Natural killer cell (primary cell): ENCODE data around the gene NCOA1. TPM values are rescaled to one million over a fixed set of nuclear protein-coding genes. Genes with fewer than 3 reads are reported as not detected.
A peak's percentile ranks its signal among the peaks of the same experiment; 100 is the strongest.

Experiments
- ATAC-seq, 3 donors: fragments of 150-1000 bp in 2 of 3; fragments of 200-7000 bp in 1 of 3; cut with Tn5 transposase; 1 replicate in 1 of 3; 2 replicates in 2 of 3; pipeline ENCODE4 v1.10.0; 2021; ENCODE audit warnings: mild to moderate bottlenecking in 2 of 3, moderate library complexity in 2 of 3
- DNase-seq, 2 donors: peaks; one replicate each; pipeline versions ENCODE4 v3.0.0 to v3.0.0-alpha.2; 2013 to 2021; ENCODE audit warnings: mixed read lengths in 1 of 2
- H3K27ac ChIP-seq: one replicate; pipeline ENCODE4 v1.5.1; 2013; ENCODE audit warnings: mild to moderate bottlenecking, low read length
- H3K27me3 ChIP-seq: one replicate; pipeline ENCODE4 v1.6.1; 2013; ENCODE audit warnings: low read length; ENCODE audit not compliant: control insufficient read depth, insufficient read depth
- H3K36me3 ChIP-seq: one replicate; pipeline ENCODE4 v1.6.1; 2013; ENCODE audit warnings: low read length; ENCODE audit not compliant: control insufficient read depth, insufficient read depth
- H3K4me1 ChIP-seq: one replicate; pipeline ENCODE4 v1.6.1; 2013; ENCODE audit warnings: low read length; ENCODE audit not compliant: control insufficient read depth, insufficient read depth
- H3K4me3 ChIP-seq: one replicate; pipeline ENCODE4 v1.5.1; 2013; ENCODE audit warnings: low read length
- H3K9me3 ChIP-seq: one replicate; pipeline ENCODE4 v1.6.1; 2013; ENCODE audit warnings: low read length; ENCODE audit not compliant: control insufficient read depth, insufficient read depth
- H3K27ac Mint-ChIP-seq, 2 donors: one replicate each; pipeline ENCODE4 v1.8.0; 2022; ENCODE audit warnings: mild to moderate bottlenecking in 2 of 2, mixed read lengths in 2 of 2, moderate library complexity in 1 of 2
- H3K27me3 Mint-ChIP-seq, 2 donors: one replicate each; pipeline ENCODE4 v1.8.0; 2022; ENCODE audit warnings: low read depth in 2 of 2, mixed read lengths in 2 of 2
- H3K36me3 Mint-ChIP-seq: one replicate; pipeline ENCODE4 v1.8.0; 2022; ENCODE audit warnings: mixed read lengths
- H3K4me1 Mint-ChIP-seq, 2 donors: one replicate each; pipeline ENCODE4 v1.8.0; 2022; ENCODE audit warnings: mixed read lengths in 2 of 2
- H3K4me3 Mint-ChIP-seq: one replicate; pipeline ENCODE4 v1.8.0; 2022; ENCODE audit warnings: mild to moderate bottlenecking, moderate library complexity, mixed read lengths
- H3K9me3 Mint-ChIP-seq, 2 donors: one replicate each; pipeline ENCODE4 v1.8.0; 2022; ENCODE audit warnings: mixed read lengths in 2 of 2
- WGBS: methylation state at CpG from one replicate; pipeline ENCODE4 v1.1.7; 2013; ENCODE audit warnings: missing lambda C conversion rate; ENCODE audit not compliant: insufficient coverage; 5-methylcytosine and 5-hydroxymethylcytosine counted together
- intact Hi-C: fragments of 100-400 bp; cut with micrococcal nuclease; formaldehyde crosslinking; loops from one replicate; pipeline ENCODE4 v1.14.2; 2022
- total RNA-seq, 4 donors: library from RNA; stranded (reverse); fragments of 120-200 nt in 1 of 4; gene quantifications; one replicate each; pipeline versions ENCODE4 v1.2.3 to v1.2.4, GENCODE V29; 2013 to 2022
- TF ChIP-seq, protein P1 (sequence below): fragments of 200-600 bp; IDR thresholded peaks from one replicate; pipeline ENCODE4 v1.8.0; 2022; ENCODE audit warnings: antibody characterized with exemption

The NCOA1 gene
- total RNA-seq, 3 donors from 2014 or later (not counting 1 experiment from before 2014, with no cell fraction given), result 122 to 149 (median 124) TPM

DNA sequence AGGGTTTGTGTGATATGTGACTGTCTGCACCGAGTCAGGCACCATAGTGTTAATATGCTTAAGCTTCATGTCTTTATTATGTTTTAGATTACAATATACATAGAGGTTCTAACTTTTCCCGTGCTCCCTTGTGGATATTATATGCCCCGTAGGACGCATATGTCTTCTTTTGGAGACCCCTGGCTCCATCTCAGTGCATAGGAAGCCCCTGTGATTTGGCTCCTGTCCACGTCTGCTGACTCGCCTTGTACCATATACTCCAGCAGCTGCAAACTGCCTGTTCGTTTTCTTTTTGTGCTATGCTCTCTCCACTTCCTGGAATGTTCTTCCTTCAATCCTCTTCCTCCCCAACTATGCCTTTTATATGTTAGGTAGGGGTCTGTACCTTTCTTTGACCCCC is 191.2 kb downstream of the NCOA1 start:
- ATAC-seq, result no peak
- Mint-ChIP-seq H3K27me3 (no peaks in the 10 kb centered on the region), H3K9me3 (no peaks in the 10 kb centered on the region), H3K36me3 (peaks cover 7% of the 10 kb centered on the region), H3K27ac (no peak overlapping the region), H3K4me3 (no peak overlapping the region), H3K4me1 (peaks cover 12 to 20% of the 10 kb centered on the region in 2 donors)
- Histone ChIP-seq H3K4me3 (no peak overlapping the region), H3K36me3 (peaks cover 19% of the 10 kb centered on the region), H3K27me3 (no peaks in the 10 kb centered on the region), H3K9me3 (no peaks in the 10 kb centered on the region), H3K27ac (no peak overlapping the region), H3K4me1 (no peaks in the 10 kb centered on the region)
- TF ChIP-seq, protein P1, sequence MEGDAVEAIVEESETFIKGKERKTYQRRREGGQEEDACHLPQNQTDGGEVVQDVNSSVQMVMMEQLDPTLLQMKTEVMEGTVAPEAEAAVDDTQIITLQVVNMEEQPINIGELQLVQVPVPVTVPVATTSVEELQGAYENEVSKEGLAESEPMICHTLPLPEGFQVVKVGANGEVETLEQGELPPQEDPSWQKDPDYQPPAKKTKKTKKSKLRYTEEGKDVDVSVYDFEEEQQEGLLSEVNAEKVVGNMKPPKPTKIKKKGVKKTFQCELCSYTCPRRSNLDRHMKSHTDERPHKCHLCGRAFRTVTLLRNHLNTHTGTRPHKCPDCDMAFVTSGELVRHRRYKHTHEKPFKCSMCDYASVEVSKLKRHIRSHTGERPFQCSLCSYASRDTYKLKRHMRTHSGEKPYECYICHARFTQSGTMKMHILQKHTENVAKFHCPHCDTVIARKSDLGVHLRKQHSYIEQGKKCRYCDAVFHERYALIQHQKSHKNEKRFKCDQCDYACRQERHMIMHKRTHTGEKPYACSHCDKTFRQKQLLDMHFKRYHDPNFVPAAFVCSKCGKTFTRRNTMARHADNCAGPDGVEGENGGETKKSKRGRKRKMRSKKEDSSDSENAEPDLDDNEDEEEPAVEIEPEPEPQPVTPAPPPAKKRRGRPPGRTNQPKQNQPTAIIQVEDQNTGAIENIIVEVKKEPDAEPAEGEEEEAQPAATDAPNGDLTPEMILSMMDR, result no peak
- 90% methylated on average over 6 of the region's 7 CpGs for WGBS
- no peak for DNase-seq
- intact Hi-C loops, result no loop called here

DNA sequence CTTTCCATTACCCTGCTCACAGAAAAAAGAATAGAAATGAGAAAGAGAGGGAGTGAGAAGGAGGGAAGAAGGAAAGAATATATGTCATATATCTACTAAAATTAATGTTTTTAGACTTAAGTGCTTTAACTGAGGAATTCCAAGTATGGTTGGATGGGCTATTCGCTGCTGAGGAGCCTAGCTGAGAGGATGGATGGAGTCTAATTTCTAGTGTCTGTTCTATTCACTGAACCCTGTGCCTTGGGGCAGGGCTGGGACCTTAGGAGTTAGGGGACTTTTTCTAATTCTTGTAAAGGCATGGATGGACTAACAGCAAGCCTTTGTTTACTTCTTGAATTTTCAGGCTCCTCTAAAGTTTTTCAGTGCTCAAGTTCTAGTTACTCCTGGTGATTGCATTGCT is 192.4 kb downstream of the NCOA1 start:
- no peak for ATAC-seq
- 100% methylated on average over 1 of the region's 1 CpG for WGBS

DNA sequence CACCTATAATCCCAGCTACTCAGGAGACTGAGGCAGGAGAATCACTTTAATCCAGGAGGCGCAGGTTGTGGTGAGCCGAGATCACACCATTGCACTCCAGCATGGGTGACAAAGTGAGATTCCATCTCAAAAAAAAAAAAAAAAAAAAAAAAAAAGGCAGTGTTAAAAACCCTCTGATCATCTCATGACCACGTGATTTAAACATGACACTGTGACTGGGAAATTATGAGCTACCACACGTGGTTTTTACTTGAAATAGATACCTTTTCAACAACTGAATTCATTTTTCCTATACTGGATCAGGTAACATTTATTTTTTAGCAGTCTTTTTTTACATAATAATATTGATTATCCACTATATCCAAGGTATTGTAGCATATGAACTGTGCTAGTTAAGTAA is 199.5 kb downstream of the NCOA1 start:
- Histone ChIP-seq H3K27me3 (no peaks in the 10 kb centered on the region), H3K9me3 (no peaks in the 10 kb centered on the region), H3K4me3 (no peak overlapping the region), H3K36me3 (peaks cover 18% of the 10 kb centered on the region), H3K4me1 (no peaks in the 10 kb centered on the region), H3K27ac (no peak overlapping the region)
- Mint-ChIP-seq H3K4me1 (peaks cover 15 to 30% of the 10 kb centered on the region in 2 donors), H3K9me3 (no peaks in the 10 kb centered on the region), H3K27ac (peak overlapping the region in 1 of 2 donors; percentile 32), H3K27me3 (no peaks in the 10 kb centered on the region), H3K36me3 (no peaks in the 10 kb centered on the region), H3K4me3 (no peak overlapping the region)
- TF ChIP-seq, protein P1, result no peak
- ATAC-seq (peak in 2 of 3 donors; percentile 61 to 72), DNase-seq (peak in 1 of 2 donors; percentile 19)
- WGBS, result 63% methylated on average over 3 of the region's 4 CpGs
- intact Hi-C loops, result loop anchor here (5.0 kb wide), 1 partner anchor 57 kb away; no protein-coding TSS in a partner anchor

More for the DNA sequence above, 192.4 kb downstream of the NCOA1 start:
- Histone ChIP-seq H3K4me3 (no peak overlapping the region), H3K9me3 (no peaks in the 10 kb centered on the region), H3K36me3 (peaks cover 23% of the 10 kb centered on the region), H3K27me3 (no peaks in the 10 kb centered on the region), H3K4me1 (no peaks in the 10 kb centered on the region), H3K27ac (no peak overlapping the region)
- intact Hi-C loops, result no loop called here
- DNase-seq, result no peak
- Mint-ChIP-seq H3K4me1 (peaks cover 18 to 24% of the 10 kb centered on the region in 2 donors), H3K4me3 (no peak overlapping the region), H3K27me3 (no peaks in the 10 kb centered on the region), H3K9me3 (no peaks in the 10 kb centered on the region), H3K36me3 (peaks cover 7% of the 10 kb centered on the region), H3K27ac (no peak overlapping the region)
- TF ChIP-seq, protein P1, result no peak

DNA sequence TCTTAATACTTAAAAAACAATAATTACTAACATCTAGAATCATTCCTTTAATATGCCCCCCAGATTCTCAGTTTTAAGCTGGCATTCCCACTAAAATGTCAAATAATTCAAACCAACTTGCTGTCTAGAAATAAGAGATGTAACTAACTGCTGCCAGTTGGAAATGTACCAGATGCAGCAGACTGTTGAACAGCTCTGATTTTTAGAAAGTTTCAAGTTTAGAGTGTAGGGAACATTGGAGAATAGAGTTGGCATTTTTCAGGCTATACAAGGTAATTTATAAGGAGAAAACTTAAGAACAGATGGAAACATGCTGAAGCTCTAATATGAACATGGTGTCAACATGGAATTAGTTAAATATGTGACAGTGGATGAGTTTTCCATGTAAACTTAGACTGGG is 200.8 kb downstream of the NCOA1 start:
- intact Hi-C loops, result loop anchor here (5.0 kb wide), 1 partner anchor 55 kb away; no protein-coding TSS in a partner anchor
- Mint-ChIP-seq H3K9me3 (no peaks in the 10 kb centered on the region), H3K36me3 (no peaks in the 10 kb centered on the region), H3K4me3 (no peak overlapping the region), H3K27ac (peak overlapping the region in 1 of 2 donors; percentile 12), H3K27me3 (no peaks in the 10 kb centered on the region), H3K4me1 (peaks cover 15 to 29% of the 10 kb centered on the region in 2 donors)
- Histone ChIP-seq H3K27ac (no peak overlapping the region), H3K4me3 (no peak overlapping the region), H3K4me1 (no peaks in the 10 kb centered on the region), H3K9me3 (no peaks in the 10 kb centered on the region), H3K36me3 (peaks cover 21% of the 10 kb centered on the region), H3K27me3 (no peaks in the 10 kb centered on the region)
- ATAC-seq, result no peak
- TF ChIP-seq, protein P1, result no peak
- no peak for DNase-seq
